GM10266 (cell line): ENCODE data around the gene DSC1.

Source experiments
- DNase-seq: peaks from one replicate; pipeline ENCODE4 v3.0.0; 2012; ENCODE audit errors: extremely low spot score
- CTCF ChIP-seq: IDR thresholded peaks from 2 replicates; pipeline ENCODE4 v1.5.1; 2012; ENCODE audit warnings: mild to moderate bottlenecking, low read depth; ENCODE audit not compliant: control insufficient read depth, insufficient read depth; ENCODE audit errors: missing control alignments

DSC1 gene

GRCh38 chr18:31149351-31149750 lies 13.3 kb downstream of the DSC1 start:
- DNase-seq: no peak
- TF ChIP-seq CTCF: no peak

GRCh38 chr18:31148600-31148999 lies 14.1 kb downstream of the DSC1 start:
- DNase-seq: no peak
- no peak for TF ChIP-seq CTCF

GRCh38 chr18:31146809-31147208 lies 15.8 kb downstream of the DSC1 start:
- TF ChIP-seq CTCF: no peak
- DNase-seq: no peak

GRCh38 chr18:31143025-31143424 lies 19.6 kb downstream of the DSC1 start:
- no peak for TF ChIP-seq CTCF
- no peak for DNase-seq

GRCh38 chr18:31138709-31139108 lies 23.9 kb downstream of the DSC1 start:
- no peak for DNase-seq
- no peak for TF ChIP-seq CTCF

- TF ChIP-seq CTCF: no peak
- DNase-seq: no peak
Observed at GRCh38 chr18:31134988-31135529, 27.6 kb downstream of the DSC1 start.

GRCh38 chr18:31129398-31130115 lies 33.1 kb downstream of the DSC1 start:
- no peak for DNase-seq
- TF ChIP-seq CTCF: no peak
